H9 (cell line): ENCODE data around the gene PLCD3. TPM values are rescaled to one million over a fixed set of nuclear protein-coding genes. Genes with fewer than 3 reads are reported as not detected.

Experiments used
- DNase-seq: peaks from one replicate; pipeline ENCODE4 v3.0.0-alpha.2; 2017
- H2AFZ ChIP-seq: one replicate; pipeline ENCODE4 v1.6.1; 2013; ENCODE audit warnings: mild to moderate bottlenecking, low read length, control low read depth, moderate library complexity
- H2AK5ac ChIP-seq: 2 replicates; pipeline ENCODE4 v1.6.1; 2013; ENCODE audit warnings: low read length, control low read depth, mixed read lengths; ENCODE audit not compliant: insufficient read length
- H2BK120ac ChIP-seq: one replicate; pipeline ENCODE4 v1.6.1; 2013; ENCODE audit warnings: low read depth, mild to moderate bottlenecking, low read length, control low read depth, inconsistent platforms; ENCODE audit not compliant: poor library complexity, severe bottlenecking
- H2BK12ac ChIP-seq: 2 replicates; pipeline ENCODE4 v1.6.1; 2013; ENCODE audit warnings: low read length, control low read depth, mixed read lengths, low read depth; ENCODE audit not compliant: insufficient read length
- H2BK15ac ChIP-seq: 2 replicates; pipeline ENCODE4 v1.6.1; 2013; ENCODE audit warnings: low read depth, low read length, control low read depth
- H2BK20ac ChIP-seq: one replicate; pipeline ENCODE4 v1.6.1; 2013; ENCODE audit warnings: low read depth, mild to moderate bottlenecking, low read length, control low read depth, inconsistent platforms; ENCODE audit not compliant: poor library complexity, severe bottlenecking
- H2BK5ac ChIP-seq: 2 replicates; pipeline ENCODE4 v1.6.1; 2013; ENCODE audit warnings: low read length, control low read depth, mixed read lengths; ENCODE audit not compliant: insufficient read length
- H3K14ac ChIP-seq: 2 replicates; pipeline ENCODE4 v1.6.1; 2013; ENCODE audit warnings: low read length, control low read depth; ENCODE audit not compliant: insufficient read depth
- H3K18ac ChIP-seq: 2 replicates; pipeline ENCODE4 v1.6.1; 2013; ENCODE audit warnings: low read depth, mild to moderate bottlenecking, mixed read lengths, low read length, control low read depth; ENCODE audit not compliant: insufficient read length
- H3K23ac ChIP-seq: 2 replicates; pipeline ENCODE4 v1.6.1; 2013; ENCODE audit warnings: low read length, control low read depth, mixed read lengths, low read depth; ENCODE audit not compliant: insufficient read length
- H3K23me2 ChIP-seq: 2 replicates; pipeline ENCODE4 v1.6.1; 2013; ENCODE audit warnings: low read depth, mild to moderate bottlenecking, mixed read lengths, low read length, control low read depth; ENCODE audit not compliant: insufficient read length, poor library complexity, severe bottlenecking
- H3K27ac ChIP-seq: 2 replicates; pipeline ENCODE4 v1.5.1; 2013; ENCODE audit warnings: low read length, control low read depth, mixed read lengths, low read depth; ENCODE audit not compliant: insufficient read length
- H3K27me3 ChIP-seq: 2 replicates; pipeline ENCODE4 v1.6.1; 2013; ENCODE audit warnings: low read length, control low read depth, inconsistent platforms; ENCODE audit not compliant: insufficient read depth
- H3K4ac ChIP-seq: 2 replicates; pipeline ENCODE4 v1.6.1; 2013; ENCODE audit warnings: low read depth, mild to moderate bottlenecking, control low read depth, inconsistent platforms, low read length, moderate library complexity
- H3K4me1 ChIP-seq: 2 replicates; pipeline ENCODE4 v1.6.1; 2013; ENCODE audit warnings: low read length, control low read depth, inconsistent platforms; ENCODE audit not compliant: insufficient read depth
- H3K4me2 ChIP-seq: 2 replicates; pipeline ENCODE4 v1.6.1; 2013; ENCODE audit warnings: low read length, control low read depth, mixed read lengths; ENCODE audit not compliant: insufficient read length, insufficient read depth
- H3K56ac ChIP-seq: 2 replicates; pipeline ENCODE4 v1.6.1; 2013; ENCODE audit warnings: low read depth, mild to moderate bottlenecking, mixed read lengths, low read length, control low read depth; ENCODE audit not compliant: insufficient read length
- H3K79me1 ChIP-seq: 2 replicates; pipeline ENCODE4 v1.6.1; 2013; ENCODE audit warnings: low read depth, mild to moderate bottlenecking, moderate library complexity, low read length, control low read depth, inconsistent platforms; ENCODE audit not compliant: insufficient read depth, poor library complexity, severe bottlenecking
- H3K79me2 ChIP-seq: 2 replicates; pipeline ENCODE4 v1.6.1; 2013; ENCODE audit warnings: low read length, control low read depth, inconsistent platforms; ENCODE audit not compliant: insufficient read depth
- H3K9ac ChIP-seq: 2 replicates; pipeline ENCODE4 v1.6.1; 2013; ENCODE audit warnings: low read length, control low read depth, mixed read lengths; ENCODE audit not compliant: insufficient read length; ENCODE audit errors: extremely low read depth
- H3K9me3 ChIP-seq: one replicate; pipeline ENCODE4 v1.6.1; 2013; ENCODE audit warnings: low read depth, low read length, inconsistent platforms; ENCODE audit not compliant: control insufficient read depth
- H3T11ph ChIP-seq: one replicate; pipeline ENCODE4 v1.6.1; 2013; ENCODE audit warnings: mild to moderate bottlenecking, low read length, control low read depth, inconsistent platforms
- H4K20me1 ChIP-seq: one replicate; pipeline ENCODE4 v1.6.1; 2013; ENCODE audit not compliant: control insufficient read depth, insufficient read length, insufficient read depth
- H4K5ac ChIP-seq: 2 replicates; pipeline ENCODE4 v1.6.1; 2013; ENCODE audit warnings: low read depth, mild to moderate bottlenecking, mixed read lengths, low read length, control low read depth; ENCODE audit not compliant: insufficient read length
- H4K8ac ChIP-seq: replicated peaks from 2 replicates; pipeline ENCODE4 v1.6.1; 2013; ENCODE audit warnings: low read length, control low read depth, mixed read lengths, low read depth; ENCODE audit not compliant: insufficient read length
- H4K91ac ChIP-seq: 2 replicates; pipeline ENCODE4 v1.6.1; 2013; ENCODE audit warnings: low read depth, mild to moderate bottlenecking, moderate library complexity, mixed read lengths, low read length, control low read depth; ENCODE audit not compliant: insufficient read length
- H3K27ac Mint-ChIP-seq, 3 experiments: 2 replicates in 2 of 3; 3 replicates in 1 of 3; pipeline ENCODE4 v1.8.0; 2020 to 2021; ENCODE audit warnings: mixed read lengths in 3 of 3, mild to moderate bottlenecking in 1 of 3, moderate library complexity in 1 of 3
- H3K27me3 Mint-ChIP-seq: 2 replicates; pipeline ENCODE4 v1.8.0; 2021; ENCODE audit warnings: low read depth, mild to moderate bottlenecking, moderate library complexity, mixed read lengths
- H3K36me3 Mint-ChIP-seq, 3 experiments: 2 replicates in 2 of 3; 3 replicates in 1 of 3; pipeline ENCODE4 v1.8.0; 2020 to 2021; ENCODE audit warnings: low read depth in 3 of 3, mixed read lengths in 3 of 3; ENCODE audit not compliant: insufficient read depth in 1 of 3
- H3K4me1 Mint-ChIP-seq, 2 experiments: 2 replicates each; pipeline ENCODE4 v1.8.0; 2020; ENCODE audit warnings: mixed read lengths in 2 of 2
- H3K4me3 Mint-ChIP-seq, 2 experiments: 2 replicates in 1 of 2; 3 replicates in 1 of 2; pipeline ENCODE4 v1.8.0; 2020 to 2021; ENCODE audit warnings: mild to moderate bottlenecking in 2 of 2, mixed read lengths in 2 of 2, moderate library complexity in 1 of 2
- H3K9me3 Mint-ChIP-seq, 2 experiments: 2 replicates in 1 of 2; 3 replicates in 1 of 2; pipeline ENCODE4 v1.8.0; 2020; ENCODE audit warnings: mild to moderate bottlenecking in 2 of 2, mixed read lengths in 2 of 2, moderate library complexity in 1 of 2
- CTCF ChIP-seq: fragments of 200-600 bp; sonication (generic); conservative IDR thresholded peaks from 3 replicates; pipeline ENCODE4 v1.8.0; 2021; ENCODE audit warnings: antibody characterized with exemption, mild to moderate bottlenecking
- WGBS: extraction: QIAGEN DNeasy Blood & Tissue Kit; methylation state at CpG from one replicate; pipeline ENCODE4 v1.1.7; 2013; ENCODE audit warnings: missing lambda C conversion rate, low lambda C conversion rate, mixed read lengths; ENCODE audit not compliant: insufficient read length; ENCODE audit errors: extremely low coverage; 5-methylcytosine and 5-hydroxymethylcytosine counted together
- total RNA-seq: library from RNA; stranded (reverse); gene quantifications from 2 replicates; pipeline ENCODE4 v1.2.1, GENCODE V29; 2021

PLCD3 gene
- total RNA-seq, 1 experiment from 2014 or later = 41.6 TPM

- H3K4me3 Mint-ChIP-seq = 0 out of 5 replicates have a peak overlapping the region, but pooled peaks of 1 of the 2 experiments have one; percentile 12
- H2AK5ac ChIP-seq = no peak overlapping the region
- no peak overlapping the region for H3T11ph ChIP-seq
- no peaks in the 10 kb centered on the region for H3K23me2 ChIP-seq
- no peak overlapping the region for H3K27ac ChIP-seq
- H3K23ac ChIP-seq = no peak overlapping the region
- no peak overlapping the region for H2BK5ac ChIP-seq
- H3K27me3 Mint-ChIP-seq = no peaks in the 10 kb centered on the region
- H3K27me3 ChIP-seq = no peaks in the 10 kb centered on the region
- peaks cover 0 to 4% (median 0%) of the 10 kb centered on the region in 3 experiments; a peak in 4 of 7 replicates for H3K36me3 Mint-ChIP-seq
- H4K20me1 ChIP-seq = no peaks in the 10 kb centered on the region
- H4K8ac ChIP-seq = no peak overlapping the region
- DNase-seq = no peak
- no peaks in the 10 kb centered on the region for H3K9me3 Mint-ChIP-seq
- no peak overlapping the region for H2BK12ac ChIP-seq
- no peaks in the 10 kb centered on the region for H3K9me3 ChIP-seq
- no CpG with 5 or more reads among the region's 4 CpGs for WGBS
- H2AFZ ChIP-seq = no peak overlapping the region
- no peak overlapping the region for H3K56ac ChIP-seq
- H3K14ac ChIP-seq = no peak overlapping the region
- no peak overlapping the region for H2BK120ac ChIP-seq
- no peaks in the 10 kb centered on the region for H3K4me1 ChIP-seq
- no peak overlapping the region for H2BK20ac ChIP-seq
- H3K18ac ChIP-seq = no peak overlapping the region
- no peak overlapping the region for H3K9ac ChIP-seq
- no peak overlapping the region for H3K4ac ChIP-seq
- no peak overlapping the region for H4K91ac ChIP-seq
- H3K79me1 ChIP-seq = no peaks in the 10 kb centered on the region
- H2BK15ac ChIP-seq = no peak overlapping the region
- peaks cover 8 to 31% of the 10 kb centered on the region in 2 experiments for H3K4me1 Mint-ChIP-seq
- no peak overlapping the region; a peak in 1 of 7 replicates for H3K27ac Mint-ChIP-seq
- H3K4me2 ChIP-seq = no peak overlapping the region
- no peak overlapping the region for H4K5ac ChIP-seq
- no peaks in the 10 kb centered on the region for H3K79me2 ChIP-seq
- TF ChIP-seq CTCF = no peak
Observed at GRCh38 chr17:45117334-45117733, 15.0 kb downstream of the PLCD3 start.
